ENCODE measurements around the gene TPP1.

Gene TPP1

DNA sequence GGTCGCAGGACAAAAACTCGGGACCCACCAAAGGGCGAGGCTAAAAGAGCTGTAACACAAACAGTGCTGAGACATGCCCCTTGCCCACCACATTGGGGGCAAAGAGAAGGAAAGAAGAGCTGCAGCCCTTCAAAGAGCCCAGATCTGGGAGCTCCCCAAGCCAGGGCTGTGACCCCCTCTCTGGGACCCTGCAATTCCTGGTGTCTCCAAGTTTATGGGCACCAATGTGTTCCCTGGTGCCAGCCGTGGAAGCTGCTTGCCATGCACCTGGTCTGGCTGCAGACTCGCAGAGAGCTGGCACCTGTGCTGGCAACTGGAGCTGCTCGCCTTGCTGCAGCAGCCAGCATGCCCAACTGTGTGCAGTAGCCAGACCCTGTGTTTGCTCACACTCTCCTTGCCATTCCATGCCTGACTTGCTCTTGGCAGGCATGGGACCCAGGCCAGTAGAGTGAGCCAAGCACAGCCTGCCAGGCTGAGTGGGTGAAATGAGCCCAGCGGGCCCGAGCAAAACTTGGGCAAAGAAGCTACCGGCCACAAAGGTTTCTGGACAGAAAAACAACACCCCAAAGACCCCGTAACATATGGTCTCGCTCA, 31.8 kb downstream of the TPP1 start:
- no peak for DNase-seq (ENCODE audit: low read depth)
- TF ChIP-seq, protein P1, sequence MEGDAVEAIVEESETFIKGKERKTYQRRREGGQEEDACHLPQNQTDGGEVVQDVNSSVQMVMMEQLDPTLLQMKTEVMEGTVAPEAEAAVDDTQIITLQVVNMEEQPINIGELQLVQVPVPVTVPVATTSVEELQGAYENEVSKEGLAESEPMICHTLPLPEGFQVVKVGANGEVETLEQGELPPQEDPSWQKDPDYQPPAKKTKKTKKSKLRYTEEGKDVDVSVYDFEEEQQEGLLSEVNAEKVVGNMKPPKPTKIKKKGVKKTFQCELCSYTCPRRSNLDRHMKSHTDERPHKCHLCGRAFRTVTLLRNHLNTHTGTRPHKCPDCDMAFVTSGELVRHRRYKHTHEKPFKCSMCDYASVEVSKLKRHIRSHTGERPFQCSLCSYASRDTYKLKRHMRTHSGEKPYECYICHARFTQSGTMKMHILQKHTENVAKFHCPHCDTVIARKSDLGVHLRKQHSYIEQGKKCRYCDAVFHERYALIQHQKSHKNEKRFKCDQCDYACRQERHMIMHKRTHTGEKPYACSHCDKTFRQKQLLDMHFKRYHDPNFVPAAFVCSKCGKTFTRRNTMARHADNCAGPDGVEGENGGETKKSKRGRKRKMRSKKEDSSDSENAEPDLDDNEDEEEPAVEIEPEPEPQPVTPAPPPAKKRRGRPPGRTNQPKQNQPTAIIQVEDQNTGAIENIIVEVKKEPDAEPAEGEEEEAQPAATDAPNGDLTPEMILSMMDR (conservative IDR thresholded peaks at IDR 0.05; ENCODE audit: low read depth, low read length) = no peak

DNA sequence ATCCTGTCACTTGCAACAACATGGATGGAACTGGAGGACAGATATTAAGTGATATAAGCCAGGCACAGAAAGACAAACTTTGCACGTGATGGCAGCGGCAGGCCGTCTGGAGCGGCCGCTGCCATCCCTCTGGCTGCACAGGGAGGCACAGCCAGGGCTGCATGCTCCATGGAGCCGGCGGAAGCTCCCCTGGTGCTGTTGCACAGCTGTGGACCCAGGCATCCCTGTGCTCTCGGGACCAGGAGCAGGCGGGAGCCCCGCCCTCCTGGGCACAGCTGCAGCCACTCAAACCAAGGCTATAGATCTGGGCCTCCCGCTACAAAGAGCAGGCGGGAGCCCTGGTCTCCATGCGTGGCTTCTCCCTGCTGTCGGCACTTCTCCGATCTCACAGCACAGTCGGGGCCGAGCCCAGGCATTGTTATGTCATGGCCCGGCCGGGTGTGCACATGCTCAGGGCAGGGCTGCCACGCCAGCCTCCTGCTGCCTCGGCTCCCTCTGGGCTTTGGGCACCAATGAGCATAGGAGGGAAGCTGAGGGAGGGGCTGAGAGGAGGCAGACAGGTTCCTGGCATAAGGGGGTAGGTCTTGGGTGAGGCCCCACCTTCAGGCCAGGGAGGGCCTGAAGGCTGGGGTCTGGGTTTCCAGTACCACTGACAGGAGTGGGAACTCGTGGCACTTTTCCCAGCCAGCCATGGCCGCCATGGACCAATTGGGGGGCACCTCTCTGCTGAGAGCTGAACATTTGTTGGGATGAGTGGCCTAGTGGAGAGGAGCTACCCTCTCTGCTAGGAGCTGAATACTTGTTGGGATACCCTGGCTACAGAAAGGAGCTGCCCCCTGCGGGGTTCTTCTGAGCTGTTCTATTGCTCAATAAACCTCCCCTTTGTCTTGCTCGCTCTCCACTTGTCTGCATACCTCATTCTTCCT, 32.5 kb downstream of the TPP1 start:
- TF ChIP-seq, protein P1 (conservative IDR thresholded peaks at IDR 0.05; ENCODE audit: low read depth, low read length) = no peak
- DNase-seq (ENCODE audit: low read depth) = no peak
- H3K4me3 ChIP-seq (ENCODE audit: low read depth, low read length) = no peak overlapping the region

More for the DNA sequence above, 31.8 kb downstream of the TPP1 start:
- H3K4me3 ChIP-seq (ENCODE audit: low read depth, low read length) = no peak overlapping the region

DNA sequence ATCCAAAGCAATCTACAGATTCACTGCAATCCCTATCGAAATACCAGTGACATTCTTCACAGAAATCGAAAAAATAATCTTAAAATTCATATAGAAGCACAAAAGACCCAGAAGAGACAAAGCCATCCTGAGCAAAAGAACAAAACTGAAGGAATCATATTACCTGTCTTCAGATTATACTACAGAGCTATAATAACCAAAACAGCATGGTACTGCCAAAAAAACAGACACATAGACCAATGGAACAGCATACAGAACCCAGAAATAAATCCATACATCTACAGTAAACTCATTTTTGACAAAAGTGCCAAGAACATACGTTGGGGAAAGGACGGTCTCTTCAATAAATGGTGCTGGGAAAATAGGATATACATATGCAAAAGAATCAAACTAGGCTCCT, 34.7 kb downstream of the TPP1 start:
- no peak overlapping the region for H3K4me3 ChIP-seq (ENCODE audit: low read depth, low read length)
- DNase-seq (ENCODE audit: low read depth) = no peak
- TF ChIP-seq, protein P1 (conservative IDR thresholded peaks at IDR 0.05; ENCODE audit: low read depth, low read length) = no peak

DNA sequence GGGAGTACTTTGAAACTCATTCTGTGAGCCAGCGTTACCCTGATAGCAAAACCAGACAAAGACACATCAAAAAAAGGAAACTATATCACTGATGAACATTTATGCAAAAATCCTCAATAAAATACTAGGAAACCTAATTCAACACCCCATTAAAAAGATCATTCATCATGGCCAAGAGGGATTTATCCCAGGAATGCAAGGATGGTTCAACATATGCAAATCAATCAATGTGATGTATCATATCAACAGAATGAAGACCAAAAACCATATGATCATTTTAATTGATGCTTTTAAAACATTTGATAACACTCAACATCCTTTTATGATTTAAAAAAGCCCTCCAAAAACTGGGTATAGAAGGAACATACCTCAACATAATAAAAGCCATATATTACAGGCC, 35.6 kb downstream of the TPP1 start:
- DNase-seq (ENCODE audit: low read depth) = no peak
- no peak overlapping the region for H3K4me3 ChIP-seq (ENCODE audit: low read depth, low read length)
- TF ChIP-seq, protein P1 (conservative IDR thresholded peaks at IDR 0.05; ENCODE audit: low read depth, low read length) = no peak

DNA sequence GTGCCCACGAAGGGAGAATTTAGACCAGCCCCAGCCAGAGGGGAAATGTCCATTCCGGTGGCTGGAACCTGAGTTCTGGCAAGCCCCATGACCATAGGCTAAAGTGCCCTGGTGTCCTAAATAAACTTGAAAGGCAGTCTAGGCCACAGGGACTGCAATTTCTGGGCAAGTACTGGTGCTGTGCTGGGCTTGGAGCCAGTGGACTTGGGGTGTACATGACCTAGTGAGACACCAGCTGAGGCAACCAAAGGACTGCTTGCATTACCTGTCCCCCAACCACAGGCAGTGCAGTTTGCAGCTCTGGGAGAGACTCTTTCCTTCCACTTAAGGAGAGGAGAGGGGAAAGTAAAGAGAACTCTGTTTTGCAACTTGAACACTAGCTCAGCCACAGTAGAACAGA, 39.5 kb downstream of the TPP1 start:
- no peak overlapping the region for H3K4me3 ChIP-seq (ENCODE audit: low read depth, low read length)
- TF ChIP-seq, protein P1 (conservative IDR thresholded peaks at IDR 0.05; ENCODE audit: low read depth, low read length) = no peak
- no peak for DNase-seq (ENCODE audit: low read depth)

DNA sequence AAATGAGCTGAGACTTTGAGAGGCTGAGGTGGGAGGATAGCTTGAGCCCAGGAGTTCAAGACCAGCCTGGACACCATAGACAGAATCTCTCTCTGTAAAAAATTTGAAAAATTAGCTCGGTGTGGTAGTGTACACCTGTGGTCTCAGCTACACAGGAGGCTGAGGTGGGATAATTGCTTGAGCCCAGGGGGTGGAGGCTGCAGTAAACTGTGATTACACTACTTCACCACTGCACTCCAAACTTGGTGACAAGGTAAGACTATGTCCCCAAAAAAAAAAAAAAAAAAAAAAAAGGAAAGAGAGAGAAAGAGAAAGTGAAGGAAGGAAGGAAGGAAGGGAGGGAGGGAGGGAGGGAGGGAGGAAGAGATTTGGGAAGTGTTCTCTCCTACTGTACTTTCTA, 41.1 kb downstream of the TPP1 start:
- TF ChIP-seq, protein P1 (conservative IDR thresholded peaks at IDR 0.05; ENCODE audit: low read depth, low read length) = no peak
- DNase-seq (ENCODE audit: low read depth) = no peak
- H3K4me3 ChIP-seq (ENCODE audit: low read depth, low read length) = no peak overlapping the region
